K562 treated with DMSO at 1 percent for 24 hours (cell line): ENCODE results near the gene CHD9NB. TPM values are rescaled to one million over a fixed set of nuclear protein-coding genes. Genes with fewer than 3 reads are reported as not detected.

Experiments used
- total RNA-seq: library from RNA; unstranded; fragments of 300-600 nt; gene quantifications from 2 replicates; pipeline ENCODE4 v1.2.3, GENCODE V29; 2022; ENCODE audit warnings: low read depth; ENCODE audit not compliant: insufficient read depth

CHD9NB gene
- not detected in 2 replicates for total RNA-seq

DNA sequence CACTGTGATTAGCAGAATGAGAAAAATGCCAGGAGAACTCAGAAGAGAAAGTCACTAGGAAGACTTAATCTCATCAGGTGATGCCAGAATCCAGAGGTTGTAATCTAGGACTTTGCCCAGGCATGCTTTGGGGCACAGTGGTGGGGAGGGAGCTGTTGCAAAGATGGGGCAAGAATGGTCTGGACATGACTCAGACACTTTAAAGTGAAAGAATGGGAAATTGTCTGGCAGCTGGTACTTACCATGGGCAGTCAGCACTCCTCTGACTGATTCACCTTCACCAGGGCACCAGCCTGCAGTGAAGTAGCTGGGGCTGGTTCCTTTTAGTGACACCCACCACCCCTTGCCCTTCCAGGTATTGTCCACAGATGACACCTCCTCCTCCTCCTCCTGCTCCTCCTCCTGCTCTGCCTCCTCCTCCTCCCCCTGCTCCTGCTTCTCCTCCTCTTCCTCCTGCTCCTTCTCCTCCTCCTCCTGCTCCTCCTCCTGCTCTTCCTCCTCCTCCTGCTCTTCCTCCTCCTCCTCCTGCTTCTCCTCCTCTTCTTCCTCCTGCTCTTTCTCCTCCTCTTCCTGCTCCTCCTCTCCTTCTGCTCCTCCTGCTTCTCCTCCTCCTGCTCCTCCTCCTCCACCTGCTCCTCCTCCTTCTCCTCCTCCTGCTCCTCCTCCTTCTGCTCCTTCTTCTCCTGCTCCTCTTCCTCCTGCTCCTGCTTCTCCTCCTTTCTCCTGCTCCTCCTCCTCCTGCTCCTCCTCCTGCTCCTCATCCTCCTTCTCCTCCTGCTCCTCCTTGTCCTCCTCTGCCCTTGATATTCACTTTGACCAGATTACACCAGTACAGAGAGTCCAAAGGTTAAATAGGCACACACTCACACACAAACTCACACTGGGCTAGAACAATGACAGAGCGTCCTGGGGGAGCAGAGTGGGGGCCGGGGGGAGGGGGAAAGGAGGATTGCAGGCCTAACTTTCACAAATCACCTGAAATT is at the start of gene CHD9NB:
Gene CHD9NB, minus strand, starts transcription at position 379 of the 983 bp plus-strand sequence. CDS start 8,739 bp downstream, outside the sequence.

DNA sequence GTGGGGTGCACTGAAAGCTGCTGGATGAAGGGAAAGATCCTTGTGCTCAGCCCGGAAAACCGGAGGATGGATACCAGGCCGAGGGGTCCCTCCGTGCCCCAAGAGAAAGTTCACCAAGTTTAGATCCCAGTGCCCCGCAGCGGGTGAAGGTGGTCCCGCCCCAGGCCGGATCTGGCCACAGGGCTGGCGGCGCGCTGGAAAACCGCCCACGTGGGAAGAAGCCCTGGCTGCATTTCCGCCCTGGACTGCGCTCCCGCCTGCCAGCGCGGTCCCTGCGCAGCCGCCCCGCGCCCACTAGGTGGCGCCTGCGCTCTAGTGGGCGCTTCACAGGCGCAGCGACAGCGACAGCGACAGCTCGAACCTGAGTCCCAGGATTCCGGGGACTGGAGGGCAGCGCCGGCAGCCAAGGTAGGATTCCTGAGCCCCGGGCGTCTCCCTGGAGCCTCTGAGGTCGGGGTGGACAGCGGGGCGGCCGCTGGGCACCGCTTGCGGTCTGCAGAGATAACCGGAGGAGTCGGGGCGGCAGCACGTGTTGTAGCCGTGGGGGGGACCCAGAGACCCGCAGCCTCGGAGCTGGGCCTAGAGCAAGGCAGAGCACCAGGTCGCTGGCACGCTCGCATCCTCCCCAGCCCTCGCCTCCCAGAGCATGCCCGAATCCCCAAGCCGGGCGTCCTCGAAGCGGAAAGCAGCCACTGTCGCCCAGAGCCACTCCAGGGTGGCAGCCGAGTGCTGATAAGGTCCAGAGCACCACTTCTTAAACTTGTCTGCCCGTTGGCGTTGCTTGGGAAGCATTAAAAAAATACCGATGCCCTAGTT is 2.2 kb upstream of the CHD9NB start, which contains the start of gene CHD9:
Gene CHD9, plus strand, starts transcription at position 322 of the 816 bp plus-strand sequence. CDS start 101,099 bp downstream, outside the sequence.

Other genes starting within 250 kb of the CHD9NB start
- 9.8 and 11.4 TPM in 2 replicates for gene CHD9, start 2.1 kb upstream of the CHD9NB start, total RNA-seq